Measurements from ENCODE around the gene APOO. TPM values are rescaled to one million over a fixed set of nuclear protein-coding genes. Genes with fewer than 3 reads are reported as not detected.

Gene APOO
- 69.9 and 72.4 TPM in 2 replicates for total RNA-seq (2014; rRNA removed; shearing (Covaris generic))

DNA sequence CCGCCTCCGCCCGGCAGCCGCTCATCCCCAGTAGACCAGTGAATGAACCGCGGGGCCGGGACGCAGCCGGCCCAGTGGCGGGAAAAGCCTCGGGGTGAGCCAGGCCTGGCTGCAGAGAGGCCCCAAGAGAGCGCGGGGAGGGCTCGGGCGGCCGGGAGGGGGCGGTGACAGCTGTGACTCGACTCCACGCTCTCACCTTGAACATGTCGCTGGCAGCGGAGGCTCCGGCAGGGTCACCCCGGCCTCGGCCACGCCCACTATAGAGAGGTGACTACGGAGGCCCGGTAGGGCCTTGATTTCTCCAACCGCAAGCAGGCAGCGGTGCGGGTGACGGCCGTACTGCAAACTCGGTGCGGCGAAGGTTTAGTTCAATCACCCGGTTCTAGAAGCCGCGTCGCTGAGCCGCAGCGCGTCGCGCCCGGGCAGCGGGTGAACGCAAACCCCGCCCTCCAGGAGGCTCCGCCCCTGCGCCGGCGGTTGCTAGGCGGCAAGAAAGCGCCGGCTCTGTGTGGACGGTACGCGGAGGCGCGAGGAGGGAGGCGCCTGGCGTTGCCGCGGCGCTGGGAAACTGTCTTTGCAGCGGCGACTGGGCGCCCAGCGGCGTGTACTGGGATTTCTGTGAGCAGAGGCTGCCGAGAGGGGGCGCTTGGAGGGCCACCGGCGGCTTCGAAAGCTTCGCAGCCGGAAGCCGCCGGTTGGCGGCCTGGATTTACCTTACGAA is at the start of gene APOO, which contains the start of gene CXorf58:
APOO (minus strand) TSS at position 441 of the 721 bp plus-strand sequence; CDS start at position 205, 236 bp downstream.
CXorf58 (plus strand) TSS at position 509 of the 721 bp plus-strand sequence. CDS start 2,297 bp downstream, outside the sequence.
- peak; percentile 94 for DNase-seq (ENCODE audit: low read depth)

GRCh38 chrX:23954396-23954795 is 46.7 kb upstream of the APOO start:
- DNase-seq (ENCODE audit: low read depth), result no peak

DNA sequence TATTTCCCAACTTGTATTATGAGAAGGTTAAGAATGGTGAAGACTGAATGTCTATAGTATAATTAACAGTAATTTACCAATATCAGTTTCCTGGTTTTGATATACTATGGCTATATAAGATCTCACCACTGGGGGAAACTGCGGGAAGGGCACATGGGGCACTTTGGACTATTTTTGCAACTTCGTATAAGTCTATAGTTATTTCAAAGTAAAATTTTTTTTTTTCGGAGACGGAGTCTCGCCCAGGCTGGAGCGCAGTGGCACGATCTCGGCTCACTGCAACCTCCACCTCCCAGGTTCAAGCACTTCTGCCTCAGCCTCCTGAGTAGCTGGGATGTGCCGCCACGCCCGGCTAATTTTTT is 46.2 kb upstream of the APOO start:
- no peak for DNase-seq (ENCODE audit: low read depth)

DNA sequence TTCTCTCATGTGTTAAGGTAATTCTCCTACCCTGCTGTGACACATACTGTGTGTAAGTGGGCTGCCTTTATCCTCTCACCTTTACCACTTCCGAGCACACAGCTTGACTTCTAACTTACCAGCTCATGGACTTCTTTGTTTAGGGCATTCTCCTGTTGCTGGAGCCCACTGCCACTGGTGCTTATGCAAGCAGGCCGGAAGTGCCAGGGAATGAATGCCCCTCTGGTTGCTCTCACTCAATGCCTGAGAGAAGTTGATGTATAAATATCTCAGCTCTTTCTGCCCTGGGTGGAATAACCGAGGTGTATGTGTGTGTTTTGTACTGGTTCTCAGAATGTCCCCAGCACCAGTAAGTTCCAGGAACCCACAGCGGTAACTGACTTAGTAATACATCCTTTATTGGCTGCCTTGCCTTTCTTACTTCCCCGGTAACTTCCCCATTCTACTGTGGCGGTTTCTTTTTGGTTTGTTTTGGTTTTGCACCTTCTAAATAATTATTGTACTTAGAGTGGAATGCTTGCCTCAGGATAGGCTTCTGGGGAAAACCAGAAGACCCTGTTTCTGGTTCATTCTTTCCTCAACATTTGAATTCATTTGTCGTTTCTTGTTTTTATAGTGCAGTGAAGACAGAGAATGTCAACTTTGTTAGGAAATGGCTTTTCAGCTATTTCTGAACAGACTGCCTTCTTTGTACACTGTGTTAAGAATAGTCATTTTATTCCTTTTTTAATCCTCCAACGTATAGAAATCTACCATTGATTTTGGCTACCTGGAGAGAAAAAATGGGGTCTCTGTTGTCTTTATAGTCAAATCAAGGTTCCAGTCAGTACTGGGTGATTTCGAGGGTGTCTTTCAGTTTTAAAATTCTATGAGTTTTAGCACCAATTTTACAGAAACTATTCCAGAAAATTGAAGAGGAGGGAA is 45.5 kb upstream of the APOO start:
- DNase-seq (ENCODE audit: low read depth), result no peak

GRCh38 chrX:23952391-23952790 is 44.7 kb upstream of the APOO start:
- DNase-seq (ENCODE audit: low read depth), result no peak

DNA sequence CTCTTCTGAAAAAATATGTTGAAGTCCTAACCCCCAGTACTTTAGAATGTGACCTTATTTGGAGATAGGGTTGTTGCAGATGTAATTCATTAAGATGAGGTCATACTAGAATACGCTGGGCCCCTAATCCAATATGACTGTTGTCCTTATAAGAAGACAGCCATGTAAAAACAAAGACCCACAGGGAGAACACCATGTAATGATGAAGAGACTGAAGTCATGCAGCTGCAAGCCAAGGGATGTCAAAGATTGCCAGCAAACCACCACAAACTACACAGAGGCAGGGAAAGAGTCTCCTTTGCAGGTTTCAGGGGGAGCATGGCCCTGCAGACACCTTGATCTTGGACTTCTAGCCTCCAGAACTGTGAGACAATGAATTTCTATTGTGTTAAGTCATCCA is 37.5 kb upstream of the APOO start:
- DNase-seq (ENCODE audit: low read depth), result no peak

DNA sequence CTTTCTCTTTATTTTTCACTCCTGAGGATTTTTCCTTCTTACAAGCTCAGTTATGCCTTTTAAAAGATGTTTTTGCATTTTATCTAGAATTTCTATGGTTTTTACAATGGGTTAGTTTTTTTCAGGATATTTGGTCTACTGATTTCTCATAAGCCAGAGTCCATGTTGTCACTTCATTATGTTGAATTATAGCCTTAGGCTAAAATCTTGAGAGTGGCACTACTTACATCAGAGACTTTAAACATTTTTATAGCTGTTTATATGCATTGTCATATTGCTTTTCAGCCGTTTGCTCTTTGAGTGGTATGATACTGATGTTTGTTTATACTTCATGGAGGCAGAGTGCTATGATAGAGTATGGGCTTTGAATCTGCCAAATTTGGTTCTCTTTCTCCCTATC is 36.5 kb upstream of the APOO start:
- DNase-seq (ENCODE audit: low read depth), result no peak

DNA sequence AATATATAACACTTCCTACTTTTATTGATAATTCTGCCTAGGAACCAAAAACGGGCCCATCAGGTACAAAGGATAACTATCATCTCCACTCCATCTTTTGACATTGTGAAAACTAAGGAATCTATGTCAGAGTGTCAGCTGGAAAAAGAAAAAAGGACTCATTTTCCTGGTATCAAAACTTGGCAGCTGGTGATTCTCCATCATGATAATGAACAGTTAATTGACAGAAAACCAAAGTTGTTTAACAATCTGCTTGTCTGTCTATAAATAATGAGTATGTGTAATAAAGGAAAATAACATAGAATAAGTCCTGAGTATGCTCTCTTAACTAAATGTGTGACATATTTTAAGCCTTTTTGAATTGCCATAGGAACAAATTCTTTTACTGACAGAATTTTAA is 31.5 kb upstream of the APOO start:
- DNase-seq (ENCODE audit: low read depth), result no peak

- DNase-seq (ENCODE audit: low read depth), result no peak
These were observed 31.0 kb upstream of the APOO start for GRCh38 chrX:23938690-23939089.

DNA sequence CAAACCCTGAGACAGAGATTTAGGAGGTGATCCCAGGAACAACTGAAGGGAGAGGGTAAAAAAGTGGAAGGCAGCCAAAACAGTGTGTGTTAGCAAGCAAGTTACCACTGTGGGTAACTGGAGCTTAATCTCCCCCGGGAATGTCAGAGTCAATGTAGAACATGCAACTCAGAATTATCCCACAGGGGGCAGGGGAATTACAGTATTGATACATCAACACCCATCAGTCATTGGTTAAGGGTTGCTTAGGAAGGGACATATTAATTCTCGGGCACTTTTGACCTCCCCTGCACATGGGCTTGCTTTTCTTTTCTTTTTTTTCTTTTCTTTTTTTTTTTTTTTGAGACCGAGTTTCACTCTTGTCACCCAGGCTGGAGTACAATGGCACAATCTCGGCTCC is 29.4 kb upstream of the APOO start:
- DNase-seq (ENCODE audit: low read depth), result peak; percentile 7

GRCh38 chrX:23936180-23936579 is 28.4 kb upstream of the APOO start:
- no peak for DNase-seq (ENCODE audit: low read depth)

GRCh38 chrX:23935106-23935505 is 27.4 kb upstream of the APOO start:
- no peak for DNase-seq (ENCODE audit: low read depth)

DNA sequence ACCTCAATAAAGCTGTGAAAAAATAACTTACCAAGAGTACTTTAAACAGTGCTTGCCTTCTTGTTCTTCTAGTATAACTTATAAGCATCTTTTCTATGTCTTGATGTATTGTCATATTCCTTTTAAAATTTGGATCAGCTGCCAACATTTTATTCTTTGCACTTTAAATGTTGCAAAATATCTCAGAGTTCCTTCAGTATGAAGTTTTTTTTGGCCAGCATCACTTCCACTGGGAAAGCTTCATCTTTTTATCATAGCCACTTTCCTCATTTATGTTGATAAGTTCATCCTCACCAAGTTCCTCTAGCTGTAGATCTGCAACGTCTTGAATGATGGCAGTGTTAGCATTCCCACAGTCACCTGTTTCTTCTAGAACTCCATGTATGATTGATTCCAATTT is 24.3 kb upstream of the APOO start:
- DNase-seq (ENCODE audit: low read depth), result no peak

- no peak for DNase-seq (ENCODE audit: low read depth)
These were observed 23.3 kb upstream of the APOO start for GRCh38 chrX:23930894-23931604.

- no peak for DNase-seq (ENCODE audit: low read depth)
These were observed 18.3 kb upstream of the APOO start for GRCh38 chrX:23926015-23926414.

- no peak for DNase-seq (ENCODE audit: low read depth)
These were observed 12.1 kb upstream of the APOO start for GRCh38 chrX:23919706-23920320.

DNA sequence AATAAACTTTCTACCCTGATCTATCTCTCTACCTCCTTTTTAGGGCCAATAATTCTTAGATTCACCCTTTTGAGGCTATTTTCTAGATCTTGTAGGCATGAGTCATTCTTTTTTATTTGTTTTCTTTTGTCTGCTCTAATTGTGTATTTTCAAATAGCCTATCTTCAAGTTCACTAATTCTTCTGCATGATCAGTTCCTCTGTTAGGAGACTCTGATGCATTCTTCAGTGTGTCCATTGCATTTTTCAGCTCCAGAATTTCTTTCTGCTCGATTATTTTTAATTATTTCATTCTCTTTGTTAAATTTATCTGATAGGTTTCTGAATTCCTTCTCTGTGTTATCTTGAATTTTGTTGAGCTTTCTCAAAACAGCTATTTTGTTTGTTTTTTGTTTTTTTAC is 11.4 kb upstream of the APOO start:
- DNase-seq (ENCODE audit: low read depth), result no peak

- DNase-seq (ENCODE audit: low read depth), result no peak
These were observed 3.5 kb upstream of the APOO start for GRCh38 chrX:23911126-23911835.

DNA sequence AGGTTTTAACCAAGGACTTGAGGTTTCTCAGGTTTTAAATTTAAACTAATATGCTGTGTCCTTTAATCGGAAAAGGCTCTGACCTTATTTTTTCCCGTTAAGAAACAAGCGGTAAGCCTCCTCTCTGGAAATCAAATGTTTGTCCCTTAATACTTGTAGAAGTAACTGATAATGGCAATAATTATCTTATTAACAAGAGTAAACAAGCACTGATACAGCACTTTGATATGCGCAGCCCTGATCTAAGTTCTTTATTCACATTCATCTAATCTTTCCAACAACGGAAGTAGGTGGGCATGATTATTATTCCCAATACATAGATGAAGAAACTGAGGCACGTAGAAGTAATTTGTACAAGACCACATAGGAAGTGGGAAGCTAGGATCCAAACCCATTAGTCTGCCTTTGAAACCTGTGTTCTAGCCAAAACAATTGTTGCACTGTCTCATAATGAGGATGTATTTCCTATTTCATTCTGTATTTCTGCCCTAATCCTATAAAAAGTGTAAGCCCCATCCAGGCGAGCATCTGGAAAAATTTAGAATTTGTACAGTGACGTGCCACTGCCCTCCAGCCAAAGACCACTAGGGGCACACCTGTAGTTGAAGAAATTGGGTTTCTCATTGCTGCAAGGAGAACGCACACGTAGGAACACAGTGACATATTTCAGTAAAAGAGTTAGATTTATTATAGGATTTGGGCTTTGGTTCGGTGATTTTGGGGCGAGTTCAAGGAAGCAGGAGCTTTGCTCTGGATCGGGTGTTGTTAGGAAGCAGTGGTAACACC is 674 bp upstream of the APOO start:
- DNase-seq (ENCODE audit: low read depth), result no peak

- DNase-seq (ENCODE audit: low read depth), result no peak
These were observed 634 bp downstream of the APOO start for GRCh38 chrX:23907111-23907497.
